NB4 (cell line): ENCODE results near the gene THRA.
A peak's percentile ranks its signal among the peaks of the same experiment; 100 is the strongest.

Experiments used
- DNase-seq: peaks from one replicate; pipeline ENCODE4 v3.0.0; 2010; ENCODE audit warnings: low read depth
- H3K4me3 ChIP-seq: one replicate; pipeline ENCODE4 v1.5.1; 2011; ENCODE audit warnings: mild to moderate bottlenecking, low read depth, low read length, moderate library complexity
- CTCF ChIP-seq: IDR thresholded peaks from one replicate; pipeline ENCODE4 v1.5.1; 2012; ENCODE audit warnings: low read depth, low read length
- MAX ChIP-seq: IDR thresholded peaks from 2 replicates; pipeline ENCODE4 v1.6.1; 2011; ENCODE audit warnings: low read depth, low read length
- MYC ChIP-seq: IDR thresholded peaks from 2 replicates; pipeline ENCODE4 v1.6.1; 2011; ENCODE audit warnings: low read depth, low read length
- POLR2A ChIP-seq: IDR thresholded peaks from 2 replicates; pipeline ENCODE4 v1.6.1; 2011; ENCODE audit warnings: mild to moderate bottlenecking; ENCODE audit not compliant: insufficient read length; ENCODE audit errors: extremely low read depth

Gene THRA, protein sequence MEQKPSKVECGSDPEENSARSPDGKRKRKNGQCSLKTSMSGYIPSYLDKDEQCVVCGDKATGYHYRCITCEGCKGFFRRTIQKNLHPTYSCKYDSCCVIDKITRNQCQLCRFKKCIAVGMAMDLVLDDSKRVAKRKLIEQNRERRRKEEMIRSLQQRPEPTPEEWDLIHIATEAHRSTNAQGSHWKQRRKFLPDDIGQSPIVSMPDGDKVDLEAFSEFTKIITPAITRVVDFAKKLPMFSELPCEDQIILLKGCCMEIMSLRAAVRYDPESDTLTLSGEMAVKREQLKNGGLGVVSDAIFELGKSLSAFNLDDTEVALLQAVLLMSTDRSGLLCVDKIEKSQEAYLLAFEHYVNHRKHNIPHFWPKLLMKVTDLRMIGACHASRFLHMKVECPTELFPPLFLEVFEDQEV

DNA sequence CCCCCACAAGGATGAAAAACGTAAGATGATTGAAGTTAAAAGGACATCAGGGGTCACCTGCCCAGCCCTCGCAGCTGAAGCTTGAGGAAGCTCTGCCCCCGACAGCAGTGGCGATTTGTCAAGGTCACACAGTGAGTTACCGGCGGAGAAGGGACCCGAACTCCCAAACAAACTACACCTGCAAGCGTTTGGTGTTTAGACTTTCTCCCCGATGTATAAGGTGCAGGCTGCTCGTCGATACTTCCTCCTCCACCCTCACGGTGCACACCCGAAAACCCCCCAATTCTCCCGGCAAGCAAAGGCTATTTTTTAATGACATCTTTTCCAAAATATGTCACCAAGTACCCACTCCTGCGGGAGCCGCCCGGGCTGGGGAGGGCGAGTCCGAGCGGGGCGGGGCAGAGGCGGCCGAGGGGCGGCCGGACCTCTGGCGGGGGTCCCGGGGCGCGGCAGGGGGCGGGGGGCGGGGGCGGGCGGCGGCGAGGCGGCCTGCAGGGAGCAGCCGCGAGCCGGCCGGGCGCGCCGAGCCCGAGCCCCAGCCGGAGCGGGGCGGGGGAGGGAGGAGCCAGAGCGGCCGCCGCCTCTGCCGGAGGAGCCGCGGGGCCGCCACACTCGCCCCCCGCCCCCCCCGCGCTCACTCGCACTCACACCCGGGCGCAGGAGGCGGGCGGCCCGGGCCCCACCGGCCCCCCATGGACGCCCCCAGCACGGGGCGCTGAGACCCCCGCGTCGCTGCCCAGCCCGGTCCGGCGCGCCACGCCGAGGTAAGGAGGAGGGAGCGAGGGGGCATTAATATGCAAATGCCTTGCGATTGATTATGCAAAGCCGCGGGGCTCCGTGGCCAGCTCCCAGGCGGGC, at the start of gene THRA:
THRA (plus strand) TSS at position 637 of the 858 bp plus-strand sequence. CDS start 11,524 bp downstream, outside the sequence.
- TF ChIP-seq MAX (no peak), POLR2A (peak; percentile 22), MYC (no peak), CTCF (no peak)
- DNase-seq = peak; percentile 81
- peak within 1 kb of the TSS; percentile 85 for H3K4me3 ChIP-seq

DNA sequence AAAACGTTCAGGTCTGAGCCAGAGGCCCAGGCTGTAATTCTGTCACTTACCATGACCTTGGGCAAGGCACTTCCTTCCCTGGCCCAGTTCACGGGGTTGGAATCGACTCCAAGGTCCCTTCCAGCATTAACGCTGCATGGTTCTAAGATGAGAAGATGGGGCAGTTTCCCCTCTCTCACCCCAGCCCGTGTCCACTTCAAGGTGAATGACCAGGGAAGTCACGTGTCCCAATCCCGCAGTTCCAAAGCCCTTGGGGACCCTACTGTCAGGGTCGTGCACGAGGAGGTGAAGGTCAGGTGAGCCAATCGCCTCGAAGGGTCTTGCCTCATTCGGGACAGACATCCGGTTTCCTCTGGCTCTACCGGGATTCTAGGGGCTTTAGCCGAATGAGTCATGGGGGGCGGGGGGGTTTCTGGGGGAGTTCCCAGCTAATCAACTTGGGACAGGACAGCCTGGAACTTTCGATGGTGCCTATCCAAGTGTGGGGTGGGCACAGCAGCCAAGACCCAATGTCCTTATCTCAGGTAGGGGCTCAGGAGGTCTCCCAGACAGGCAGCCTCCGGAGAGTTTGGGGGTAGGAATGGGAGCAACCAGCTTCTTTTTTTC, 48.3 kb upstream of the THRA start:
- TF ChIP-seq MAX (no peak), POLR2A (no peak), CTCF (no peak), MYC (no peak)
- no peak overlapping the region for H3K4me3 ChIP-seq
- DNase-seq = no peak

- H3K4me3 ChIP-seq = no peak within 1 kb of the TSS
- no peak for DNase-seq
- no peak for TF ChIP-seq CTCF
These were observed 47.5 kb upstream of the THRA start, which contains the start of gene CSF3 for GRCh38 chr17:40015005-40015997. CSF3 (plus strand) TSS chr17:40015440; CDS start chr17:40015475, 35 bp downstream.

DNA sequence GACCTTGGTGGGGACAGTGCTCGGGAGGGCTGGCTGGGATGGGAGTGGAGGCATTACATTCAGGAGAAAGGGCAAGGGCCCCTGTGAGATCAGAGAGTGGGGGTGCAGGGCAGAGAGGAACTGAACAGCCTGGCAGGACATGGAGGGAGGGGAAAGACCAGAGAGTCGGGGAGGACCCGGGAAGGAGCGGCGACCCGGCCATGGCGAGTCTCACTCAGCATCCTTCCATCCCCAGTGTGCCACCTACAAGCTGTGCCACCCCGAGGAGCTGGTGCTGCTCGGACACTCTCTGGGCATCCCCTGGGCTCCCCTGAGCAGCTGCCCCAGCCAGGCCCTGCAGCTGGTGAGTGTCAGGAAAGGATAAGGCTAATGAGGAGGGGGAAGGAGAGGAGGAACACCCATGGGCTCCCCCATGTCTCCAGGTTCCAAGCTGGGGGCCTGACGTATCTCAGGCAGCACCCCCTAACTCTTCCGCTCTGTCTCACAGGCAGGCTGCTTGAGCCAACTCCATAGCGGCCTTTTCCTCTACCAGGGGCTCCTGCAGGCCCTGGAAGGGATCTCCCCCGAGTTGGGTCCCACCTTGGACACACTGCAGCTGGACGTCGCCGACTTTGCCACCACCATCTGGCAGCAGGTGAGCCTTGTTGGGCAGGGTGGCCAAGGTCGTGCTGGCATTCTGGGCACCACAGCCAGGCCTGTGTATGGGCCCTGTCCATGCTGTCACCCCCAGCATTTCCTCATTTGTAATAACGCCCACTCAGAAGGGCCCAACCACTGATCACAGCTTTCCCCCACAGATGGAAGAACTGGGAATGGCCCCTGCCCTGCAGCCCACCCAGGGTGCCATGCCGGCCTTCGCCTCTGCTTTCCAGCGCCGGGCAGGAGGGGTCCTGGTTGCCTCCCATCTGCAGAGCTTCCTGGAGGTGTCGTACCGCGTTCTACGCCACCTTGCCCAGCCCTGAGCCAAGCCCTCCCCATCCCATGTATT, 46.5 kb upstream of the THRA start:
- TF ChIP-seq CTCF (no peak), POLR2A (no peak), MYC (no peak), MAX (no peak)
- H3K4me3 ChIP-seq = no peak overlapping the region
- no peak for DNase-seq
